ENCODE results near the gene GBGT1. TPM values are rescaled to one million over a fixed set of nuclear protein-coding genes. Genes with fewer than 3 reads are reported as not detected.

Gene GBGT1
- total and polyA plus RNA-seq, 2 donors (not counting 1 experiment from before 2014, with no cell fraction given), result 19.6 to 52.7 TPM

GRCh38 chr9:133202145-133202513 is 38.4 kb upstream of the GBGT1 start:
- Mint-ChIP-seq H3K9me3 (ENCODE audit: insufficient read depth) (no peaks in the 10 kb centered on the region), H3K27me3 (peaks cover 3% of the 10 kb centered on the region), H3K4me1 (peaks cover 2% of the 10 kb centered on the region), H3K4me3 (no peak overlapping the region), H3K27ac (no peak overlapping the region)
- Histone ChIP-seq H3K4me2 (replicated peaks; ENCODE audit: low read depth, low read length, poor library complexity, severe bottlenecking) (no peak overlapping the region), H3K4me1 (ENCODE audit: control insufficient read depth in 2 of 2, insufficient read depth in 2 of 2, low read length in 2 of 2) (no peaks in the 10 kb centered on the region), H3K27me3 (replicated peaks in 1 of 4; ENCODE audit: control extremely low read depth in 1 of 4, control insufficient read depth in 3 of 4, insufficient read depth in 4 of 4, low read length in 3 of 4) (peaks cover 0 to 2% (median 0%) of the 10 kb centered on the region in 4 experiments), H2AFZ (ENCODE audit: insufficient read depth, low read depth, low read length, poor library complexity, severe bottlenecking) (no peak overlapping the region), H3K4me3 (ENCODE audit: control extremely low read depth in 1 of 5, extremely low read depth in 1 of 5, insufficient read depth in 1 of 5, low read depth in 2 of 5, low read length in 4 of 5) (no peak overlapping the region), H3K9me3 (ENCODE audit: control extremely low read depth in 1 of 3, control insufficient read depth in 2 of 3, insufficient read depth in 1 of 3, low read length in 2 of 3) (peaks cover 0 to 19% (median 0%) of the 10 kb centered on the region in 3 donors), H3K27ac (ENCODE audit: low read length in 2 of 2) (no peak overlapping the region), H4K20me1 (ENCODE audit: control insufficient read depth, insufficient read depth, low read length, poor library complexity, severe bottlenecking) (no peaks in the 10 kb centered on the region), H3K36me3 (replicated peaks in 1 of 2; ENCODE audit: control extremely low read depth in 1 of 2, control insufficient read depth in 1 of 2, extremely low read depth in 1 of 2, insufficient read depth in 2 of 2, low read length in 1 of 2) (no peaks in the 10 kb centered on the region), H3K79me2 (ENCODE audit: control insufficient read depth, insufficient read depth, low read length) (no peaks in the 10 kb centered on the region), H3K9ac (ENCODE audit: low read length) (no peak overlapping the region)
- TF ChIP-seq, protein P1, sequence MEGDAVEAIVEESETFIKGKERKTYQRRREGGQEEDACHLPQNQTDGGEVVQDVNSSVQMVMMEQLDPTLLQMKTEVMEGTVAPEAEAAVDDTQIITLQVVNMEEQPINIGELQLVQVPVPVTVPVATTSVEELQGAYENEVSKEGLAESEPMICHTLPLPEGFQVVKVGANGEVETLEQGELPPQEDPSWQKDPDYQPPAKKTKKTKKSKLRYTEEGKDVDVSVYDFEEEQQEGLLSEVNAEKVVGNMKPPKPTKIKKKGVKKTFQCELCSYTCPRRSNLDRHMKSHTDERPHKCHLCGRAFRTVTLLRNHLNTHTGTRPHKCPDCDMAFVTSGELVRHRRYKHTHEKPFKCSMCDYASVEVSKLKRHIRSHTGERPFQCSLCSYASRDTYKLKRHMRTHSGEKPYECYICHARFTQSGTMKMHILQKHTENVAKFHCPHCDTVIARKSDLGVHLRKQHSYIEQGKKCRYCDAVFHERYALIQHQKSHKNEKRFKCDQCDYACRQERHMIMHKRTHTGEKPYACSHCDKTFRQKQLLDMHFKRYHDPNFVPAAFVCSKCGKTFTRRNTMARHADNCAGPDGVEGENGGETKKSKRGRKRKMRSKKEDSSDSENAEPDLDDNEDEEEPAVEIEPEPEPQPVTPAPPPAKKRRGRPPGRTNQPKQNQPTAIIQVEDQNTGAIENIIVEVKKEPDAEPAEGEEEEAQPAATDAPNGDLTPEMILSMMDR (IDR thresholded peaks at IDR 0.05), result no peak
- TF ChIP-seq EZH2 (IDR thresholded peaks at IDR 0.05; ENCODE audit: borderline replicate concordance, insufficient read depth, low read depth, low read length, poor library complexity, severe bottlenecking), result no peak
- WGBS (ENCODE audit: insufficient coverage), result 95% methylated on average over 11 of the region's 11 CpGs
- DNase-seq, result no peak
- ATAC-seq (ENCODE audit: low read depth), result no peak
- POLR2A ChIA-PET, result no interaction called here
- intact Hi-C loops (cut with micrococcal nuclease), result no loop called here
- CTCF ChIA-PET, result no interaction called here

DNA sequence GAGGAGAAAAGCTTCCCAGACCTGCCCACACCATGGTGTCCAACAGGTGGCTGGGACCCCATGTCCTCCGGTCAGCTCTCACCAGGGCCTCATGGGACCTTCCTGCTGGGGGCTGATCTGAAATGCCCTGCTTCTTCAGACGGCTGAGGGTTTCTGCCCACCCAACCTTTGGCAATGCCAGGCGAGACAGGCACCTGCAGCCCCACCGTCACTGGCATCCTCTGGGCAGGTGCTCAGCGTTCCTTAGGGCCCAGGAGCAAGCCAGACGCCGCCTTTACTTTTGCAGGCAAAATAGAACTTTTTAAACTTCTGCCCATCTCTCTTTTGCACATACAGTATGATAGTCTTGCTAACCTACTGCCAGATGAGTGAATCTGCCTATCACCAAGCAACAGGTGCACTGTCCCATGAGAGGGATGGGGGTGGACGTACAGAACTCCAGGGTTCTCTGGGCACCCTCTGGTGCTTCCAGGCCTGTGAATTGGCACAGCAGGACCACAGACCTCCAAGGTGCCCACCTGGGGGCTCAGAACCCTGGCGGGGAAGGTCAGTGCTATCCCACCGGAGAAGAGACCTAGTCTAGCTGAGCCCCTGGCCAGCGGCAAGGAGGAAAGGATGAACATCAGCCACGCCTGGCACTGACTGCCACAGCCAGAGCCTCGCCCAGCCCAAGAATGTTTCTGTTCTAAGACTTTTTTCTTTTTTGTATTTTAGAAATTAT is 37.9 kb upstream of the GBGT1 start:
- Mint-ChIP-seq H3K27ac (no peak overlapping the region), H3K4me1 (peaks cover 2% of the 10 kb centered on the region), H3K9me3 (ENCODE audit: insufficient read depth) (no peaks in the 10 kb centered on the region), H3K27me3 (peaks cover 3% of the 10 kb centered on the region), H3K4me3 (no peak overlapping the region)
- POLR2A ChIA-PET, result no interaction called here
- Histone ChIP-seq H3K4me1 (ENCODE audit: control insufficient read depth in 2 of 2, insufficient read depth in 2 of 2, low read length in 2 of 2) (no peaks in the 10 kb centered on the region), H3K27me3 (replicated peaks in 1 of 4; ENCODE audit: control extremely low read depth in 1 of 4, control insufficient read depth in 3 of 4, insufficient read depth in 4 of 4, low read length in 3 of 4) (peaks cover 0 to 2% (median 0%) of the 10 kb centered on the region in 4 experiments), H3K27ac (ENCODE audit: low read length in 2 of 2) (no peak overlapping the region), H3K4me3 (ENCODE audit: control extremely low read depth in 1 of 5, extremely low read depth in 1 of 5, insufficient read depth in 1 of 5, low read depth in 2 of 5, low read length in 4 of 5) (no peak overlapping the region), H2AFZ (ENCODE audit: insufficient read depth, low read depth, low read length, poor library complexity, severe bottlenecking) (no peak overlapping the region), H3K4me2 (replicated peaks; ENCODE audit: low read depth, low read length, poor library complexity, severe bottlenecking) (no peak overlapping the region), H3K9ac (ENCODE audit: low read length) (no peak overlapping the region), H4K20me1 (ENCODE audit: control insufficient read depth, insufficient read depth, low read length, poor library complexity, severe bottlenecking) (no peaks in the 10 kb centered on the region), H3K9me3 (ENCODE audit: control extremely low read depth in 1 of 3, control insufficient read depth in 2 of 3, insufficient read depth in 1 of 3, low read length in 2 of 3) (peaks cover 0 to 19% (median 0%) of the 10 kb centered on the region in 3 donors), H3K36me3 (replicated peaks in 1 of 2; ENCODE audit: control extremely low read depth in 1 of 2, control insufficient read depth in 1 of 2, extremely low read depth in 1 of 2, insufficient read depth in 2 of 2, low read length in 1 of 2) (no peaks in the 10 kb centered on the region), H3K79me2 (ENCODE audit: control insufficient read depth, insufficient read depth, low read length) (no peaks in the 10 kb centered on the region)
- CTCF ChIA-PET, result no interaction called here
- TF ChIP-seq, protein P1 (IDR thresholded peaks at IDR 0.05), result no peak
- TF ChIP-seq EZH2 (IDR thresholded peaks at IDR 0.05; ENCODE audit: borderline replicate concordance, insufficient read depth, low read depth, low read length, poor library complexity, severe bottlenecking), result no peak
- intact Hi-C loops (cut with micrococcal nuclease), result no loop called here
- DNase-seq (no peak), ATAC-seq (ENCODE audit: low read depth) (no peak)
- 81% methylated on average over 9 of the region's 13 CpGs for WGBS (ENCODE audit: insufficient coverage)

Data from B cell (primary cell).